WTC11 (cell line): ENCODE results near the gene OTOGL. TPM values are rescaled to one million over a fixed set of nuclear protein-coding genes. Genes with fewer than 3 reads are reported as not detected.

Experiments used
- ATAC-seq: fragments of 200-7000 bp; cut with Tn5 transposase; 2 replicates; pipeline ENCODE4 v1.10.0; 2021; ENCODE audit warnings: mild to moderate bottlenecking, moderate library complexity
- CTCF ChIA-PET: fragments of 300-600 bp; sonication (Branson Sonifier 250); formaldehyde crosslinking; loops from one replicate; lab custom pipeline; 2021; ENCODE audit warnings: antibody characterized with exemption; lab: Charles Lee
- POLR2A ChIA-PET: fragments of 350-600 bp; sonication (Branson Sonifier 250); formaldehyde crosslinking; loops from one replicate; lab custom pipeline; 2021; ENCODE audit warnings: antibody characterized with exemption; lab: Charles Lee
- DNase-seq: peaks from one replicate; pipeline ENCODE4 v3.0.0; 2021; ENCODE audit warnings: low spot score
- H3K27ac Mint-ChIP-seq: 2 replicates; pipeline ENCODE4 v1.8.0; 2021; ENCODE audit warnings: mixed read lengths
- H3K27me3 Mint-ChIP-seq: 2 replicates; pipeline ENCODE4 v1.8.0; 2021; ENCODE audit warnings: low read depth, mild to moderate bottlenecking, moderate library complexity, mixed read lengths
- H3K36me3 Mint-ChIP-seq: 2 replicates; pipeline ENCODE4 v1.8.0; 2021; ENCODE audit warnings: mixed read lengths
- H3K4me1 Mint-ChIP-seq: 2 replicates; pipeline ENCODE4 v1.8.0; 2022; ENCODE audit warnings: mixed read lengths
- H3K4me3 Mint-ChIP-seq: 2 replicates; pipeline ENCODE4 v1.8.0; 2021; ENCODE audit warnings: mild to moderate bottlenecking, moderate library complexity, mixed read lengths
- H3K9me3 Mint-ChIP-seq: 2 replicates; pipeline ENCODE4 v1.8.0; 2021; ENCODE audit warnings: mixed read lengths
- AFF4 ChIP-seq: sonication (generic); formaldehyde crosslinking; IDR thresholded peaks from 2 replicates; pipeline ENCODE4 v1.8.1; 2023; ENCODE audit warnings: mild to moderate bottlenecking, missing genetic modification reagents, borderline replicate concordance
- CDX4 ChIP-seq: fragments of 250-450 bp; sonication (Bioruptor Pico); IDR thresholded peaks from 2 replicates; pipeline ENCODE4 v1.9.0; 2021; ENCODE audit warnings: moderate library complexity, mild to moderate bottlenecking, inconsistent platforms, borderline replicate concordance
- E2F1 ChIP-seq: sonication (generic); formaldehyde crosslinking; IDR thresholded peaks from 2 replicates; pipeline ENCODE4 v1.8.0; 2022; ENCODE audit warnings: mild to moderate bottlenecking, missing genetic modification reagents
- FOXK1 ChIP-seq: sonication (generic); formaldehyde crosslinking; IDR thresholded peaks from 2 replicates; pipeline ENCODE4 v1.8.0; 2022; ENCODE audit warnings: mild to moderate bottlenecking, moderate library complexity, missing genetic modification reagents
- FOXP4 ChIP-seq: sonication (generic); formaldehyde crosslinking; IDR thresholded peaks from 2 replicates; pipeline ENCODE4 v1.8.0; 2022; ENCODE audit warnings: mild to moderate bottlenecking, missing genetic modification reagents
- GABPB1 ChIP-seq: sonication (generic); formaldehyde crosslinking; IDR thresholded peaks from 2 replicates; pipeline ENCODE4 v1.8.1; 2023; ENCODE audit warnings: mild to moderate bottlenecking, missing genetic modification reagents
- MAX ChIP-seq: sonication (generic); formaldehyde crosslinking; IDR thresholded peaks from 2 replicates; pipeline ENCODE4 v1.8.0; 2022; ENCODE audit warnings: mild to moderate bottlenecking, missing genetic modification reagents
- MLX ChIP-seq: sonication (generic); formaldehyde crosslinking; IDR thresholded peaks from 2 replicates; pipeline ENCODE4 v1.8.1; 2023; ENCODE audit warnings: mild to moderate bottlenecking, missing genetic modification reagents, moderate library complexity
- MYBL2 ChIP-seq: sonication (generic); formaldehyde crosslinking; IDR thresholded peaks from 2 replicates; pipeline ENCODE4 v1.8.1; 2023; ENCODE audit warnings: mild to moderate bottlenecking, moderate library complexity, missing genetic modification reagents
- NFATC4 ChIP-seq: fragments of 250-450 bp; sonication (Bioruptor Pico); IDR thresholded peaks from 2 replicates; pipeline ENCODE4 v1.9.0; 2021; ENCODE audit warnings: mild to moderate bottlenecking
- NFE2L1 ChIP-seq: sonication (generic); formaldehyde crosslinking; IDR thresholded peaks from 2 replicates; pipeline ENCODE4 v1.8.1; 2023; ENCODE audit warnings: missing genetic modification reagents
- NFYB ChIP-seq: sonication (generic); formaldehyde crosslinking; conservative IDR thresholded peaks from 2 replicates; pipeline ENCODE4 v1.8.0; 2022; ENCODE audit warnings: low read depth, missing genetic modification reagents
- NR3C1 ChIP-seq: sonication (generic); formaldehyde crosslinking; conservative IDR thresholded peaks from 2 replicates; pipeline ENCODE4 v1.8.1; 2023; ENCODE audit warnings: low read depth, mild to moderate bottlenecking, missing genetic modification reagents
- PRRX2 ChIP-seq: fragments of 250-450 bp; sonication (Bioruptor Pico); IDR thresholded peaks from 2 replicates; pipeline ENCODE4 v1.8.0; 2021; ENCODE audit warnings: mild to moderate bottlenecking
- SOX15 ChIP-seq: fragments of 250-450 bp; sonication (Bioruptor Pico); IDR thresholded peaks from 2 replicates; pipeline ENCODE4 v1.9.0; 2021; ENCODE audit warnings: mild to moderate bottlenecking
- TCF7 ChIP-seq: sonication (generic); formaldehyde crosslinking; IDR thresholded peaks from 2 replicates; pipeline ENCODE4 v1.8.0; 2022; ENCODE audit warnings: mild to moderate bottlenecking, low read depth, missing genetic modification reagents, moderate library complexity
- TP53 ChIP-seq: sonication (generic); formaldehyde crosslinking; IDR thresholded peaks from 2 replicates; pipeline ENCODE4 v1.8.1; 2023; ENCODE audit warnings: mild to moderate bottlenecking, missing genetic modification reagents
- ZBTB21 ChIP-seq: sonication (generic); formaldehyde crosslinking; IDR thresholded peaks from 2 replicates; pipeline ENCODE4 v1.8.1; 2023; ENCODE audit warnings: mild to moderate bottlenecking, missing genetic modification reagents, borderline replicate concordance
- ZBTB43 ChIP-seq: sonication (generic); formaldehyde crosslinking; IDR thresholded peaks from 2 replicates; pipeline ENCODE4 v1.8.1; 2023; ENCODE audit warnings: mild to moderate bottlenecking, missing genetic modification reagents
- ZNF317 ChIP-seq: sonication (generic); formaldehyde crosslinking; IDR thresholded peaks from 2 replicates; pipeline ENCODE4 v1.8.1; 2023; ENCODE audit warnings: low read depth, mild to moderate bottlenecking, moderate library complexity, missing genetic modification reagents, borderline replicate concordance
- total RNA-seq: library from RNA; stranded (reverse); gene quantifications from 3 replicates; pipeline ENCODE4 v1.2.3, GENCODE V29; 2021

OTOGL gene
- total RNA-seq, 1 experiment from 2014 or later = 0.55 TPM

GRCh38 chr12:80186727-80187217 is 87.4 kb downstream of the OTOGL start:
- no peak overlapping the region for H3K4me3 Mint-ChIP-seq
- no peaks in the 10 kb centered on the region for H3K27me3 Mint-ChIP-seq
- ChIA-PET POLR2A (no interaction called here), CTCF (interaction anchor here (0.7 to 1.2 kb wide), 8 partner anchors 8 to 767 kb away, joined by 3 to 7 read pairs (median 3); no protein-coding TSS in a partner anchor)
- ATAC-seq (peak; percentile 93), DNase-seq (peak; percentile 37)
- H3K9me3 Mint-ChIP-seq = no peaks in the 10 kb centered on the region
- peaks cover 14% of the 10 kb centered on the region for H3K4me1 Mint-ChIP-seq
- no peak for TF ChIP-seq ZBTB21 (CRISPR knock-in tag)
- no peak overlapping the region for H3K27ac Mint-ChIP-seq
- H3K36me3 Mint-ChIP-seq = no peaks in the 10 kb centered on the region

GRCh38 chr12:80187660-80188090 is 88.3 kb downstream of the OTOGL start:
- ChIA-PET POLR2A (no interaction called here), CTCF (interaction anchor here (0.7 to 1.2 kb wide), 5 partner anchors 82 to 768 kb away, joined by 3 to 5 read pairs (median 3); no protein-coding TSS in a partner anchor)
- DNase-seq (no peak), ATAC-seq (no peak)
- H3K9me3 Mint-ChIP-seq = no peaks in the 10 kb centered on the region
- no peaks in the 10 kb centered on the region for H3K36me3 Mint-ChIP-seq
- TF ChIP-seq NR3C1 (CRISPR knock-in tag) (no peak), PRRX2 (CRISPR knock-in tag) (no peak), CDX4 (CRISPR knock-in tag) (no peak), NFYB (no peak), GABPB1 (CRISPR knock-in tag) (no peak), MAX (CRISPR knock-in tag) (no peak), ZNF317 (CRISPR knock-in tag) (no peak), ZBTB21 (CRISPR knock-in tag) (no peak), TCF7 (no peak)
- TF ChIP-seq, all 79 proteins: peak for 0
- no peak overlapping the region for H3K4me3 Mint-ChIP-seq
- no peaks in the 10 kb centered on the region for H3K27me3 Mint-ChIP-seq
- H3K4me1 Mint-ChIP-seq = peaks cover 22% of the 10 kb centered on the region
- H3K27ac Mint-ChIP-seq = peak overlapping the region; percentile 83

GRCh38 chr12:80188576-80188975 is 89.2 kb downstream of the OTOGL start:
- no peak overlapping the region for H3K27ac Mint-ChIP-seq
- no peaks in the 10 kb centered on the region for H3K36me3 Mint-ChIP-seq
- TF ChIP-seq ZBTB43 (CRISPR knock-in tag) (no peak), SOX15 (CRISPR knock-in tag) (no peak), AFF4 (no peak), FOXK1 (CRISPR knock-in tag) (no peak), MYBL2 (CRISPR knock-in tag) (no peak), GABPB1 (CRISPR knock-in tag) (no peak), NFATC4 (CRISPR knock-in tag) (no peak), E2F1 (CRISPR knock-in tag) (no peak), NFE2L1 (CRISPR knock-in tag) (no peak), MLX (CRISPR knock-in tag) (no peak), FOXP4 (CRISPR knock-in tag) (no peak), TP53 (CRISPR knock-in tag) (no peak), MAX (CRISPR knock-in tag) (no peak)
- ATAC-seq (no peak), DNase-seq (no peak)
- H3K9me3 Mint-ChIP-seq = no peaks in the 10 kb centered on the region
- H3K4me1 Mint-ChIP-seq = peaks cover 22% of the 10 kb centered on the region
- no peaks in the 10 kb centered on the region for H3K27me3 Mint-ChIP-seq
- POLR2A ChIA-PET = no interaction called here
- H3K4me3 Mint-ChIP-seq = no peak overlapping the region
- CTCF ChIA-PET = interaction anchor here (1.2 kb wide), 1 partner anchor 769 kb away, joined by 3 read pairs; no protein-coding TSS in a partner anchor
